GM12801 (cell line): ENCODE measurements around the gene TRNT1.

ENCODE experiments used
- CTCF ChIP-seq: IDR thresholded peaks from one replicate; pipeline ENCODE4 v1.5.1; 2011; ENCODE audit warnings: control low read depth; ENCODE audit not compliant: insufficient read length; ENCODE audit errors: extremely low read depth

Gene TRNT1

GRCh38 chr3:3087279-3087678 lies 39.5 kb upstream of the TRNT1 start:
- TF ChIP-seq CTCF = no peak

DNA sequence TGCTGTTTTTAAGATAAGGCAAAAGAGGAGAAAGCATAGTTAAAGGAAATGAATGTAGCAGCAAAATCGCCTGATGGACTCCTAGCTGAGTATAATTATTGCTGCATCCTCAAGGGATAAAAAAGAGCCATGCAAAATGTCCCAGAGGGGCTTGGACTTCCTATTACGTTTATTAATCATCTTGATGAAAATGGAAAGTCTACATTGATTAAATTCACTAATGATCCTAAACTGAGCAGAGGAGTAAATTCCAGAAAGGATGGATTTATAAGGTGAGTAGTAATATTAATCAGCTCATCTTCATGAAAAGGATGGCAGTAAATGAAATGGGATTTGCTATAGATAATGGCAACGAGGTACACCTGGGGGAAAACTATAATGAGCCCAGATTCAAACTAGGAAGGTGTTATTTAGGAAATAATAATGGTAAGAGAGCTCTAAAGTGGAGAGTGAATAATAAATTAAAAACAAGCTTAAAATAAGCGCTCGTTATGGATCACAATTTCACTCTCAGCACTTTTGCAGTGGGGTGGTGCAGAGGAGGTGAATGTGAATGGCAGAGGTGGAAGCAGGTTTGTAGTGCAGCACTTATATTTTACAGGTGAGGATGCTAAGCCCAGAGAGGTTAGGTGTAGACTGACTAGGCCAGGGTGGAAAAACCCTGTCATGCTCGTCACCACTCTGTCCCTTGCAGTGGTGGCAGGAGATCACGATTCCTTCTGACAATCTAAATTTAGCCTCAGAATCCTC lies 38.8 kb upstream of the TRNT1 start:
- TF ChIP-seq CTCF = no peak

GRCh38 chr3:3089017-3089416 lies 37.7 kb upstream of the TRNT1 start:
- TF ChIP-seq CTCF = no peak

DNA sequence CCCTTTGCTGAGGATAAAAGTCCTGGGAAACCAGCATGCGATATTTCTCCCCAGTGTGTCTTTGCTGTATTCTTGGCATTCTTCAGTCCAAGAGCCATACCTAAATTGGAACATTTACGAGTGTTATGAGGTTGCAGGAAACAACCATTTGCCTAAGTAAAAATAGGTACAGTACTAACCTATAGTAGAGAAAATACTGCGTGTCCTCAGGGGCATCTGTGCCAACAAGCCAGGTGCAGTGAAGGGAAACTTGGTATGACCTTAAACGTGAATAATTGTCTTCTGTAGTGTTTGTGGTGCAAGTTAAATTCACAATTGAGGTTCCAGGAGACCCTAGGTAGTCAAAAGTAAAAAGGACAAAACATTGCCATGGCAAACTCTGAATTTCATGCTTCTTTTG lies 28.8 kb upstream of the TRNT1 start:
- no peak for TF ChIP-seq CTCF

- no peak for TF ChIP-seq CTCF
These were observed 24.9 kb upstream of the TRNT1 start for GRCh38 chr3:3101660-3102458.

DNA sequence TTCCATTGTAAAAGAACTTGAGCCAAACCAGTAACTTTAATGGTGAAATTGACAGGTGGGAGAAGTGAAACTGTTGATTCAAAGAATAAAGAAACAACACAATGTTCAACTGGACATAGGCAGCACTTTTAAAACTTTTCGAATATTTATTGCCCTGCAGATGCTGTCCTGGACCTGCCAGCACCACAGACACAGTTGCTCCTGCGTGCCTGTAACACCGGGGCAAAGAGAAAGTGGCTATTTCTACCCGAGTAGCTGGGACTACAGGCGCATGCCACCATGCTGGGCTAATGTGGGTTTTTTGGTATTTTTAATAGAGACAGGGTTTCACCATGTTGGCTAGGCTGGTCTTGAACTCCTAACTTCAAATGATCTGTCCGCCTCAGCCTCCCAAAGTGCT lies 24.0 kb upstream of the TRNT1 start:
- TF ChIP-seq CTCF = no peak

DNA sequence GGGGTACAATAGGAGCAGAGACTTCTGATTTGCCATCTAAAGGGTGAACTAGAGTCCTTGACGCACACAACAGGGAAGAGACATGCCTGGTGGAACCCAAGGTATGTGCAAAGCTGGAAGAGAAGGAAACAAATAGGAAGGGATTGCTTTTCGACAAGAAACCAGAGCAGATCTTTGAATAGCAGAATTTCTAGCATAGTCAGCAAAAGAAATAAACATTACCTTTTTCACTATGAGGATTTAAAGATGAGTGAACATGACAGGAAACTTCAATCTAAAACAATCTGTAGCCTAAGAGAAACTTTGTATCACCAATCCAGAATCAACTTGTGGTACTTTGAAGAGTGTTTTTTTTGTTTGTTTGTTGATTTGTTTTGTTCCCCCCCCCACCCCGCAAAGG lies 21.5 kb upstream of the TRNT1 start:
- TF ChIP-seq CTCF = no peak
